KOPT-K1 (cell line): Measurements from ENCODE around the gene MED12L.

Experiments used
- H3K27ac ChIP-seq: fragments of 200-600 bp; sonication (generic); 2 replicates; pipeline ENCODE4 v1.5.1; 2016; ENCODE audit warnings: antibody characterized with exemption, mild to moderate bottlenecking, low read depth, low read length; ENCODE audit not compliant: poor library complexity, severe bottlenecking
- H3K36me3 ChIP-seq: fragments of 200-600 bp; sonication (generic); 2 replicates; pipeline ENCODE4 v1.5.1; 2017; ENCODE audit warnings: antibody characterized with exemption, mild to moderate bottlenecking, low read length, moderate library complexity; ENCODE audit not compliant: insufficient read depth
- H3K9me3 ChIP-seq: fragments of 200-600 bp; sonication (generic); 2 replicates; pipeline ENCODE4 v1.5.1; 2017; ENCODE audit warnings: antibody characterized with exemption, low read length, mild to moderate bottlenecking; ENCODE audit not compliant: insufficient read depth, poor library complexity, severe bottlenecking

MED12L gene

GRCh38 chr3:151305775-151306151, 220.3 kb downstream of the MED12L start:
- H3K27ac ChIP-seq: no peak overlapping the region
- no peaks in the 10 kb centered on the region for H3K9me3 ChIP-seq
- no peaks in the 10 kb centered on the region for H3K36me3 ChIP-seq

GRCh38 chr3:151306168-151306810, 220.8 kb downstream of the MED12L start:
- Histone ChIP-seq H3K36me3 (no peaks in the 10 kb centered on the region), H3K27ac (no peak overlapping the region), H3K9me3 (no peaks in the 10 kb centered on the region)

- no peaks in the 10 kb centered on the region for H3K36me3 ChIP-seq
- no peaks in the 10 kb centered on the region for H3K9me3 ChIP-seq
- H3K27ac ChIP-seq: no peak overlapping the region
These were observed 221.7 kb downstream of the MED12L start for GRCh38 chr3:151307131-151307530.

GRCh38 chr3:151307583-151308488, 222.4 kb downstream of the MED12L start:
- Histone ChIP-seq H3K36me3 (no peaks in the 10 kb centered on the region), H3K27ac (no peak overlapping the region), H3K9me3 (no peaks in the 10 kb centered on the region)

GRCh38 chr3:151309566-151309965, 224.1 kb downstream of the MED12L start:
- no peaks in the 10 kb centered on the region for H3K9me3 ChIP-seq
- no peak overlapping the region for H3K27ac ChIP-seq
- H3K36me3 ChIP-seq: no peaks in the 10 kb centered on the region

- no peak overlapping the region for H3K27ac ChIP-seq
- no peaks in the 10 kb centered on the region for H3K9me3 ChIP-seq
- H3K36me3 ChIP-seq: no peaks in the 10 kb centered on the region
These were observed 227.5 kb downstream of the MED12L start for GRCh38 chr3:151312972-151313371.

GRCh38 chr3:151314137-151314536, 228.7 kb downstream of the MED12L start:
- no peaks in the 10 kb centered on the region for H3K36me3 ChIP-seq

GRCh38 chr3:151314593-151314992, 229.1 kb downstream of the MED12L start:
- Histone ChIP-seq H3K27ac (no peak overlapping the region), H3K9me3 (no peaks in the 10 kb centered on the region)

More at GRCh38 chr3:151314137-151314536, 228.7 kb downstream of the MED12L start:
- Histone ChIP-seq H3K9me3 (no peaks in the 10 kb centered on the region), H3K27ac (no peak overlapping the region)

GRCh38 chr3:151315136-151315535, 229.7 kb downstream of the MED12L start:
- Histone ChIP-seq H3K27ac (no peak overlapping the region), H3K36me3 (no peaks in the 10 kb centered on the region), H3K9me3 (no peaks in the 10 kb centered on the region)

More at GRCh38 chr3:151314593-151314992, 229.1 kb downstream of the MED12L start:
- H3K36me3 ChIP-seq: no peaks in the 10 kb centered on the region

- no peaks in the 10 kb centered on the region for H3K36me3 ChIP-seq
- no peak overlapping the region for H3K27ac ChIP-seq
- H3K9me3 ChIP-seq: no peaks in the 10 kb centered on the region
These were observed 230.4 kb downstream of the MED12L start for GRCh38 chr3:151315846-151316245.

- H3K36me3 ChIP-seq: no peaks in the 10 kb centered on the region
- no peaks in the 10 kb centered on the region for H3K9me3 ChIP-seq
- H3K27ac ChIP-seq: no peak within 1 kb of the TSS
These were observed 231.0 kb downstream of the MED12L start, which contains the start of gene GPR87 for GRCh38 chr3:151316267-151316991. Gene GPR87 (minus strand): TSS chr3:151316820. CDS start chr3:151300100, 16,720 bp downstream.

- H3K27ac ChIP-seq: no peak overlapping the region
- H3K36me3 ChIP-seq: no peaks in the 10 kb centered on the region
- no peaks in the 10 kb centered on the region for H3K9me3 ChIP-seq
These were observed 232.8 kb downstream of the MED12L start for GRCh38 chr3:151318313-151318712.

- H3K36me3 ChIP-seq: no peaks in the 10 kb centered on the region
- no peaks in the 10 kb centered on the region for H3K9me3 ChIP-seq
- no peak overlapping the region for H3K27ac ChIP-seq
These were observed 233.5 kb downstream of the MED12L start for GRCh38 chr3:151318991-151319390.

GRCh38 chr3:151319628-151320027, 234.2 kb downstream of the MED12L start:
- no peak overlapping the region for H3K27ac ChIP-seq
- H3K36me3 ChIP-seq: no peaks in the 10 kb centered on the region
- no peaks in the 10 kb centered on the region for H3K9me3 ChIP-seq

- H3K36me3 ChIP-seq: no peaks in the 10 kb centered on the region
- no peak overlapping the region for H3K27ac ChIP-seq
- H3K9me3 ChIP-seq: no peaks in the 10 kb centered on the region
These were observed 234.7 kb downstream of the MED12L start for GRCh38 chr3:151320131-151320530.
